ENCODE measurements around the gene HNF4A. TPM values are rescaled to one million over a fixed set of nuclear protein-coding genes. Genes with fewer than 3 reads are reported as not detected.

The HNF4A gene
- total RNA-seq, 2 donors from 2014 or later, result 0.78 TPM; not detected in 1

DNA sequence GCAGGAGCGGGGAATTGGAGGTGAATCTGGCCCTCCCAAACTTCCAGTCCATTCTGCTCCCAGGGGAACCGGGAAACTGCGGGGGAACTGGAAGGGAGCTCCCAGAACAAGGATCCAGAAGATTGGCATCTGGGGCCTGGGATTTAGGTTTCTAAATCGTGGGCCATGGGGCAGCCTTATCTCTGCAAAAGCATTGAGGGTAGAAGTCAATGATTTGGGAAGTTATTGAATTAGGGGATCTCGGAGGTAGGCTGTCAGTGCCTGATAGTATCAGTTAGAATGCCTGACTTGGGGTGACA lies 45.1 kb downstream of the HNF4A start:
- ATAC-seq (ENCODE audit: insufficient number of reproducible peaks, low FRiP score, low read depth) (no peak), DNase-seq (ENCODE audit: low spot score) (no peak)
- Histone ChIP-seq H3K27ac (no peak overlapping the region), H3K9me3 (no peaks in the 10 kb centered on the region), H3K4me1 (ENCODE audit: control insufficient read depth in 1 of 2, low read depth in 2 of 2) (no peaks in the 10 kb centered on the region), H3K27me3 (replicated peaks; ENCODE audit: insufficient read depth) (no peaks in the 10 kb centered on the region), H3K4me3 (no peak overlapping the region), H3K36me3 (no peaks in the 10 kb centered on the region)
- TF ChIP-seq, protein P1, sequence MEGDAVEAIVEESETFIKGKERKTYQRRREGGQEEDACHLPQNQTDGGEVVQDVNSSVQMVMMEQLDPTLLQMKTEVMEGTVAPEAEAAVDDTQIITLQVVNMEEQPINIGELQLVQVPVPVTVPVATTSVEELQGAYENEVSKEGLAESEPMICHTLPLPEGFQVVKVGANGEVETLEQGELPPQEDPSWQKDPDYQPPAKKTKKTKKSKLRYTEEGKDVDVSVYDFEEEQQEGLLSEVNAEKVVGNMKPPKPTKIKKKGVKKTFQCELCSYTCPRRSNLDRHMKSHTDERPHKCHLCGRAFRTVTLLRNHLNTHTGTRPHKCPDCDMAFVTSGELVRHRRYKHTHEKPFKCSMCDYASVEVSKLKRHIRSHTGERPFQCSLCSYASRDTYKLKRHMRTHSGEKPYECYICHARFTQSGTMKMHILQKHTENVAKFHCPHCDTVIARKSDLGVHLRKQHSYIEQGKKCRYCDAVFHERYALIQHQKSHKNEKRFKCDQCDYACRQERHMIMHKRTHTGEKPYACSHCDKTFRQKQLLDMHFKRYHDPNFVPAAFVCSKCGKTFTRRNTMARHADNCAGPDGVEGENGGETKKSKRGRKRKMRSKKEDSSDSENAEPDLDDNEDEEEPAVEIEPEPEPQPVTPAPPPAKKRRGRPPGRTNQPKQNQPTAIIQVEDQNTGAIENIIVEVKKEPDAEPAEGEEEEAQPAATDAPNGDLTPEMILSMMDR (IDR thresholded peaks at IDR 0.05), result no peak

DNA sequence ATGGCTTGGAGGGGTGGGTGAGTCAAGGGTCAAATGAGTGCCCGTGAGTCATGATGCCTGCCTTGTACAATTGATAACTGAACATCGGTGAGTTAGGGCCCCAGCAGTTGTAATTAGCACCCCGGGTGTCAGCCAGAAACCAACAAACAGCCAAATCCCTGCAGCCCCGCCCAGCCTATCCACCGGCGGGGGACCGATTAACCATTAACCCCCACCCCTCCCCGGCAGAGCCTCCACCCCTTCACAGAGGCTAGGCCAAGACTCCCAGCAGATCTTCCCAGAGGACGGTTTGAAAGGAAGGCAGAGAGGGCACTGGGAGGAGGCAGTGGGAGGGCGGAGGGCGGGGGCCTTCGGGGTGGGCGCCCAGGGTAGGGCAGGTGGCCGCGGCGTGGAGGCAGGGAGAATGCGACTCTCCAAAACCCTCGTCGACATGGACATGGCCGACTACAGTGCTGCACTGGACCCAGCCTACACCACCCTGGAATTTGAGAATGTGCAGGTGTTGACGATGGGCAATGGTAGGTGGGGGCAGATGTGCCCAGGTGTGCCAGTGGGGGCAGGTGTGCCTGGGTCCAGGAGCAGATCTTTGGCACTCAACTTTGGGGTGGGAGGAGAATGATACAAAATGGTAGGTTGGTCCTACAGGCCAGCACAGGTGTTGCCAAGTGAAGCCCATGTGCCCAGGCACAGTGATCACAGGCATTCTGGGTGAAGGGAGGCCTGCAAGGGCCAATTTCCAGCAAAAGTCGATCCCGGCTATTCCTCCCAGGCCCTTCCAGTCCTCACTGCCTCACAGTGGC lies 45.7 kb downstream of the HNF4A start:
- H3K4me3 ChIP-seq, result no peak overlapping the region
- no peak for DNase-seq (ENCODE audit: low spot score)
- H3K36me3 ChIP-seq, result no peaks in the 10 kb centered on the region
- no peaks in the 10 kb centered on the region for H3K4me1 ChIP-seq (ENCODE audit: control insufficient read depth in 1 of 2, low read depth in 2 of 2)
- H3K27me3 ChIP-seq (replicated peaks; ENCODE audit: insufficient read depth), result no peaks in the 10 kb centered on the region
- TF ChIP-seq, protein P1 (IDR thresholded peaks at IDR 0.05), result no peak
- H3K27ac ChIP-seq, result no peak overlapping the region
- no peak for ATAC-seq (ENCODE audit: insufficient number of reproducible peaks, low FRiP score, low read depth)
- no peaks in the 10 kb centered on the region for H3K9me3 ChIP-seq

DNA sequence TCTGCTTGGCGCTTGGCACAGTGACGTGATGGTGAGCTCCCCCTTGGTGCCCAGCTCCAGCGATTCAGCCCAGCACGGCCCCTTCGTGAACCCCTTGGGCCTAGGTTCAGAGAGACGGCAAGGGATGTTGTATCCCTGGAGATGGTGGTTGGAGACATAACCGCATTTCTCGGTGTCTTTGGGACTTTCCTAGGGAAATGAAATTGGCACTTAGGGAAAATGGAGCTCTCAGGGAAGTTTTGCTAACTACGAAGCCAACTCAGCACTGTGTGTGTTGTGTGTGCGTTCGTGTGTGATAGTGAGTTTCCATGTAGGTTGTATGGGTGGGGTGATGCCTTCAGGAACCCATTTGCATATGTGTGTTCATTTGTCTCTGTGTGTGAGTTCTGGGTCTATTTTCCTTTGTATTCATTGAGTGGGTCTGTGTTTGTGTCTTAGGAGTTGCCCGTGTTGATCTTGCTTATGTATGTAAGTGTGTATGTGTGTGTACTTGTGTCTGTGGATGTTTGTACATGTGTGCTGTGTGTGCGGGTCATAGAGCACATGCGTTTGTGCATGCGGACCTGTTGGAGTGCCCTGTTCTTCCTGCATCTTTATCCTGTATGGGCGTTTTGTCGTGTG lies 46.4 kb downstream of the HNF4A start:
- DNase-seq (ENCODE audit: low spot score) (no peak), ATAC-seq (ENCODE audit: insufficient number of reproducible peaks, low FRiP score, low read depth) (no peak)
- Histone ChIP-seq H3K9me3 (no peaks in the 10 kb centered on the region), H3K27me3 (replicated peaks; ENCODE audit: insufficient read depth) (no peaks in the 10 kb centered on the region), H3K4me3 (no peak overlapping the region), H3K4me1 (ENCODE audit: control insufficient read depth in 1 of 2, low read depth in 2 of 2) (no peaks in the 10 kb centered on the region), H3K36me3 (no peaks in the 10 kb centered on the region), H3K27ac (no peak overlapping the region)
- TF ChIP-seq, protein P1 (IDR thresholded peaks at IDR 0.05), result no peak

DNA sequence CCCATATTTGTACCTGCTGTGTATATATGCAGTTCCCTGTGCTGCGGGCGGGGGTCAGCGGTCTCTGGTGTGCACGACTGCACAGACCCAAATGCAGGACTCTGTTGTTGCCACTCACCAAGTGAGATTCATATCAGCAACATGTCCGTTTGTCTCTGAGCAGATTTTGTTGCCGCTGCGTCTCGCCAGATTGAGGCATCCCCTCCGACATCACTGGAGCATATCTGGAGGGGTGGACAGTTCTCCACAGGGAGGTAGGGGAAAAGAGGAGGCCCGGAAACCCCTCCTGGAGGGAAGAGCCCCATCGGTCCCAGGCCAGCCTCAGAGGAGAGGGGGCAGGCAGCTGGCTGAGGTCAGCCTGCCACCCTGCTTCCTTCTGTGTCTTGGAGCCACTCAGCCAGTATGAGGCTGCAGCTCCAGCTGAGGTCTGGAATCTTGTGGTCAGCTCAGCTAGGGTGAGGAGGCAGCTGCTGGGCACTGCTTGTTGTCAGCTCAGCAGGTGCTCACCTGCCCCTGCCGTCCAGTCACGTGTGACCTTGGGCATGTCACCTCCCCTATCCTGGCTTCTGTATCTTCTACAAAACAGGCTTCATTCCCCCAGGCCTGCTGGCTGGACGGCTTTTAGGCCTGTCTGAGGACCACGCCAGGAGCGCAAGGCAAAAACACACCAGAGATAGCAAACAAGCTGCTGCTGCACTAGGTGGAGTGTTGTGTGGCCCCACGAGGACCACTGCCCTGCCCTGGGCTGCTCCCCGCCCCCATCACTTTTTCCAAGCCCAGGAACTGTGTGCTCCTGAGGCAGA lies 47.1 kb downstream of the HNF4A start:
- DNase-seq (ENCODE audit: low spot score), result no peak

More for the DNA sequence above, 47.1 kb downstream of the HNF4A start:
- Histone ChIP-seq H3K9me3 (no peaks in the 10 kb centered on the region), H3K4me3 (no peak overlapping the region), H3K27me3 (replicated peaks; ENCODE audit: insufficient read depth) (no peaks in the 10 kb centered on the region), H3K27ac (no peak overlapping the region), H3K4me1 (ENCODE audit: control insufficient read depth in 1 of 2, low read depth in 2 of 2) (no peaks in the 10 kb centered on the region), H3K36me3 (no peaks in the 10 kb centered on the region)
- TF ChIP-seq, protein P1 (IDR thresholded peaks at IDR 0.05), result no peak
- no peak for ATAC-seq (ENCODE audit: insufficient number of reproducible peaks, low FRiP score, low read depth)
